ENCODE data around the gene MYT1. TPM values are rescaled to one million over a fixed set of nuclear protein-coding genes. Genes with fewer than 3 reads are reported as not detected.

Gene MYT1
- total RNA-seq, 1 donor from 2014 or later: not detected

DNA sequence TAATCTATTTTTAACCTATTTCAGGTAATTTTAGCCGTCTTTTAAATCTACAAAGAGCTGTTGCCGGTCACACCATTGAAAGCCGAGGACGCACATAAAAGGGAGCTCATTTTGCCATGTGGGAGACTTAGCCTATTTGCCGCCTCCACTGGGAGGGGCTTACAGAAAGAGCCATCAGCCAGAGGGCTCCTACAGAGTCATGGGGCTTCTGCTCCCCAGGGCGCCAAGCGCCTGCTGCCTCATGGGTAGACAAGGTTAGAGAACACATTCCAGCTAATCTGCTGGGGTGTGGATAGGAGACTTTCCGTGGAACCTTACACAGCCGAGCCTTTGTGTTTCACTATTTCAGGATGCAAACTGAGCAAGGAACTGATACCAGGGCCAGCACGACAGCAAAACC, 103.9 kb downstream of the MYT1 start:
- no peak for TF ChIP-seq POLR2AphosphoS5 (IDR thresholded peaks at IDR 0.05; ENCODE audit: insufficient read depth in 1 of 2, low read depth in 1 of 2)
- intact Hi-C loops (cut with DNase I): no loop called here
- Histone ChIP-seq H3K4me1 (no peaks in the 10 kb centered on the region), H3K9me3 (no peaks in the 10 kb centered on the region), H3K27ac (no peak overlapping the region), H3K4me3 (no peak overlapping the region), H3K36me3 (peaks cover 0 to 10% of the 10 kb centered on the region in 2 donors), H3K27me3 (no peaks in the 10 kb centered on the region)
- no peak for DNase-seq (ENCODE audit: extremely low spot score in 2 of 2)

DNA sequence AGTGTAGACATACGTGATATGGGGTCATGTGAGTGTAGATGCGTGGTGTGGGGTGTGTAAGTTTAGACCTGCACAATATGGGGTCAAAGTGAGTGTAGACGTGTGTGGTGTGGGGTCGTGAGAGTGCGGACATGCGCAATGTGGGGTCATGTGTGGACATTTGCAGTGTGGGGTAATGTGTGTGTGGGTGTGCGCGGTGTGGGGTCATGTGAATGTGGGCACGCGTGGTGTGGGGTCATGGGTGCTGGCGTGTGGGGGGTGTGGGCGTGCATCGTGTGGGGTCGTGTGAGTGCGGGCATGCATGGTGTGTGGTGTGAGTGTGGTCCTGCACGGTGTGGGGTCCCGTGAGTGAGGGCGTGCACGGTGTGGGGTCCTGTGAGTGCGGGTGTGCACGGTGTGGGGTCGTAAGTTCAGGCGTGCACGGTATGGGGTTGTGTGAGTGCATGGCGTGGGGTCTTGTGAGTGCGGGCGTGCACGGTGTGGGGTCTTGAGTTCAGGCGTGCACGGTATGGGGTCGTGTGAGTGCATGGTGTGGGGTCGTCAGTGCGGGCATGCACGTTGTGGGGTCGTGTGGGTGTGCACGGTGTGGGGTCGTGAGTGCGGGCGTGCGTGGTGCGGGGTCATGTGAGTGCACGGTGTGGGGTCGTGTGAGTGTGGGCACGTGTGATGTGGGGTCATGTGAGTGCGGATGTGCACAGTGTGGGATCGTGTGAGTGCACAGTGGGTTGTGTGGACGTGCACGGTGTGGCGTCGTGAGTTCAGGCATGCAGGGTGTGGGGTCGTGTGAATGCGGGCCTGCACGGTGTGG, 105.6 kb downstream of the MYT1 start:
- intact Hi-C loops (cut with DNase I): no loop called here
- Histone ChIP-seq H3K27ac (no peak overlapping the region), H3K27me3 (no peaks in the 10 kb centered on the region), H3K9me3 (no peaks in the 10 kb centered on the region), H3K4me3 (no peak overlapping the region), H3K4me1 (no peaks in the 10 kb centered on the region), H3K36me3 (peaks cover 0 to 14% of the 10 kb centered on the region in 2 donors)
- no peak for DNase-seq (ENCODE audit: extremely low spot score in 2 of 2)
- no peak for TF ChIP-seq POLR2A (IDR thresholded peaks at IDR 0.05)
- TF ChIP-seq POLR2AphosphoS5 (IDR thresholded peaks at IDR 0.05; ENCODE audit: insufficient read depth in 1 of 2, low read depth in 1 of 2): no peak
- TF ChIP-seq, protein P1, sequence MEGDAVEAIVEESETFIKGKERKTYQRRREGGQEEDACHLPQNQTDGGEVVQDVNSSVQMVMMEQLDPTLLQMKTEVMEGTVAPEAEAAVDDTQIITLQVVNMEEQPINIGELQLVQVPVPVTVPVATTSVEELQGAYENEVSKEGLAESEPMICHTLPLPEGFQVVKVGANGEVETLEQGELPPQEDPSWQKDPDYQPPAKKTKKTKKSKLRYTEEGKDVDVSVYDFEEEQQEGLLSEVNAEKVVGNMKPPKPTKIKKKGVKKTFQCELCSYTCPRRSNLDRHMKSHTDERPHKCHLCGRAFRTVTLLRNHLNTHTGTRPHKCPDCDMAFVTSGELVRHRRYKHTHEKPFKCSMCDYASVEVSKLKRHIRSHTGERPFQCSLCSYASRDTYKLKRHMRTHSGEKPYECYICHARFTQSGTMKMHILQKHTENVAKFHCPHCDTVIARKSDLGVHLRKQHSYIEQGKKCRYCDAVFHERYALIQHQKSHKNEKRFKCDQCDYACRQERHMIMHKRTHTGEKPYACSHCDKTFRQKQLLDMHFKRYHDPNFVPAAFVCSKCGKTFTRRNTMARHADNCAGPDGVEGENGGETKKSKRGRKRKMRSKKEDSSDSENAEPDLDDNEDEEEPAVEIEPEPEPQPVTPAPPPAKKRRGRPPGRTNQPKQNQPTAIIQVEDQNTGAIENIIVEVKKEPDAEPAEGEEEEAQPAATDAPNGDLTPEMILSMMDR (IDR thresholded peaks at IDR 0.05): no peak

- Histone ChIP-seq H3K4me3 (no peak overlapping the region), H3K36me3 (peaks cover 0 to 18% of the 10 kb centered on the region in 2 donors), H3K27me3 (no peaks in the 10 kb centered on the region), H3K27ac (no peak overlapping the region), H3K9me3 (no peaks in the 10 kb centered on the region), H3K4me1 (no peaks in the 10 kb centered on the region)
- intact Hi-C loops (cut with DNase I): no loop called here
- TF ChIP-seq, protein P1 (IDR thresholded peaks at IDR 0.05): no peak
- TF ChIP-seq POLR2A (IDR thresholded peaks at IDR 0.05): no peak
- TF ChIP-seq POLR2AphosphoS5 (IDR thresholded peaks at IDR 0.05; ENCODE audit: insufficient read depth in 1 of 2, low read depth in 1 of 2): no peak
- no peak for DNase-seq (ENCODE audit: extremely low spot score in 2 of 2)
Observed at GRCh38 chr20:64271636-64272035, 107.4 kb downstream of the MYT1 start.

- Histone ChIP-seq H3K27me3 (no peaks in the 10 kb centered on the region), H3K4me1 (no peaks in the 10 kb centered on the region), H3K9me3 (no peaks in the 10 kb centered on the region), H3K27ac (no peak overlapping the region), H3K36me3 (peaks cover 0 to 17% of the 10 kb centered on the region in 2 donors), H3K4me3 (no peak overlapping the region)
- intact Hi-C loops (cut with DNase I): no loop called here
- no peak for DNase-seq (ENCODE audit: extremely low spot score in 2 of 2)
- TF ChIP-seq, protein P1 (IDR thresholded peaks at IDR 0.05): no peak
- no peak for TF ChIP-seq POLR2A (IDR thresholded peaks at IDR 0.05)
- no peak for TF ChIP-seq POLR2AphosphoS5 (IDR thresholded peaks at IDR 0.05; ENCODE audit: insufficient read depth in 1 of 2, low read depth in 1 of 2)
Observed at GRCh38 chr20:64273109-64273508, 108.9 kb downstream of the MYT1 start.

DNA sequence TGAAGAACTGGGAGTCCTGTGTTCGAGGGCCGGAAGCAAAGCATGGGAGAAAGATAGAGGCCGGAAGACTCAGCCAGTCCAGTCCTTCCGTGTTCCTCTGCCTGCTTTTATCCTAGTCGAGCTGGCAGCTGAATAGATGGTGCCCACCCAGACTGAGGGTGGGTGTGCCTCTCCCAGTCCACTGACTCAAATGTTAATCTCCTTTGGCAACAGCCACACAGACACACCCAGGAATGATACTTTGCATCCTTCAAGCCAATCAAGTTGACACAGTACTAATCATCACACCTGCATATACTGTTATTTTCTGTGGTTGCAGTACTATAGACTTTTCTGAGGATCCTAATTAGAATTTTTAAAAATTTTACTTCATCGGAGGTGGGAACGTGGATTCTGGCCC, 112.6 kb downstream of the MYT1 start:
- intact Hi-C loops (cut with DNase I): no loop called here
- no peaks in the 10 kb centered on the region for H3K27me3 ChIP-seq
- H3K27ac ChIP-seq: no peak overlapping the region
- no peak overlapping the region for H3K4me3 ChIP-seq
- TF ChIP-seq, protein P1 (IDR thresholded peaks at IDR 0.05): no peak
- TF ChIP-seq POLR2A (IDR thresholded peaks at IDR 0.05) (no peak), POLR2AphosphoS5 (IDR thresholded peaks at IDR 0.05; ENCODE audit: insufficient read depth in 1 of 2, low read depth in 1 of 2) (no peak)
- peaks cover 0 to 14% of the 10 kb centered on the region in 2 donors for H3K36me3 ChIP-seq
- no peak for DNase-seq (ENCODE audit: extremely low spot score in 2 of 2)
- no peaks in the 10 kb centered on the region for H3K4me1 ChIP-seq
- H3K9me3 ChIP-seq: no peaks in the 10 kb centered on the region
